Hematopoietic multipotent progenitor cell treated with erythropoietin and hydrocortisone succinate and interleukin-3 and kit ligand, for 17 days (in vitro differentiated cells): ENCODE results near the gene SGIP1.
"Not testable (repeated sequence)": the region's sequence is repeated elsewhere in the genome, so short reads cannot be mapped to it uniquely, and the experiment has no call there.

Experiments
- DNase-seq: peaks from one replicate; pipeline ENCODE4 v3.0.0-alpha.2; 2015; ENCODE audit warnings: low spot score

SGIP1 gene

GRCh38 chr1:66770694-66771093 lies 236.7 kb downstream of the SGIP1 start:
- no peak for DNase-seq

GRCh38 chr1:66773227-66773626 lies 239.3 kb downstream of the SGIP1 start:
- DNase-seq, result no peak

- no peak for DNase-seq
Measured at GRCh38 chr1:66774438-66774837, 240.5 kb downstream of the SGIP1 start.

GRCh38 chr1:66775646-66776045 lies 241.7 kb downstream of the SGIP1 start:
- DNase-seq, result no peak

GRCh38 chr1:66777831-66778230 lies 243.9 kb downstream of the SGIP1 start:
- DNase-seq, result no peak

GRCh38 chr1:66778266-66778665 lies 244.3 kb downstream of the SGIP1 start:
- no peak for DNase-seq

GRCh38 chr1:66778969-66779368 lies 245.0 kb downstream of the SGIP1 start:
- DNase-seq, result no peak

- DNase-seq, result no peak
Measured at GRCh38 chr1:66779475-66780078, 245.6 kb downstream of the SGIP1 start.

GRCh38 chr1:66785800-66786199 lies 251.8 kb downstream of the SGIP1 start:
- not testable (repeated sequence) for DNase-seq

- DNase-seq, result no peak
Measured at GRCh38 chr1:66787641-66788040, 253.7 kb downstream of the SGIP1 start.

GRCh38 chr1:66788231-66788939 lies 254.4 kb downstream of the SGIP1 start:
- DNase-seq, result no peak

GRCh38 chr1:66791621-66792610 lies 258.0 kb downstream of the SGIP1 start:
- no peak for DNase-seq

GRCh38 chr1:66795839-66796238 lies 261.9 kb downstream of the SGIP1 start:
- not testable (repeated sequence) for DNase-seq
